Non-pigmented ciliary epithelial cell (primary cell): Measurements from ENCODE around the gene MC4R.

ENCODE experiments used
- DNase-seq: peaks from one replicate; pipeline ENCODE4 v3.0.0-alpha.2; 2010; ENCODE audit warnings: low read depth

Gene MC4R

GRCh38 chr18:60327880-60328279, 44.7 kb downstream of the MC4R start:
- DNase-seq: no peak

GRCh38 chr18:60322591-60322990, 50.0 kb downstream of the MC4R start:
- DNase-seq: no peak
